GM18517 (cell line): Measurements from ENCODE around the gene PDE4A.

Experiments
- ATAC-seq: cut with Tn5 transposase; IDR thresholded peaks from one replicate; pipeline ENCODE4 v1.9.1; 2021; ENCODE audit warnings: mild to moderate bottlenecking, moderate library complexity; ENCODE audit not compliant: unreplicated experiment

PDE4A gene

DNA sequence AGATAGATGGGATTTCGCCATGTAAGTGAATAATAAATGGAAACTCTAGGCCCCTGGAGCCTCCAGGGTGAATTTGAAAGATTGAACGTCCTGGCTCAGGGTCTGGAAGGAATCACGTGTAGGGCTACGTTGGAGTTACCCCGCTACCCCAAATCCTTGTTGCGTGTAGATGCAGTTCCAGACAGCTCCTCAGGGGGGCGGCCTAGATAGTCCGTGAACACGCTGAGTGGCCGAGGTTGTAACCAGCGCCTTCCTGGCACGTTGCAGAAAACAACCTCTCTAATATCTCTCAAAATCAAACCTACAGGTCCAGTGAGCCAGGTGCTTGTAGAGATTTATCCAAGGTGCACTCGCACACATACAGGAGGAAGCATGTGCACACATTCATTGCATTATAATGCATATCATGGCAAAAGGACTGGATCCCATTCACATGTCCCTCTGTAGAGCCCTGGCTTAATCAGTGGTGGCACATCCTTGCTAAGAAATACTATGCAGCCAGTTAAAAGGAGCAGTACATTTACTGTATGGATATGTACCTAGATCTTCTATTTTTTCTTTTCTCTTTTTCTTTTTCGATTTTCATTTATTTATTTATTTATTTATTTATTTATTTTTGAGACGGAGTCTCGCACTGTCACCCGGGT lies 85.4 kb downstream of the PDE4A start:
- no peak for ATAC-seq

DNA sequence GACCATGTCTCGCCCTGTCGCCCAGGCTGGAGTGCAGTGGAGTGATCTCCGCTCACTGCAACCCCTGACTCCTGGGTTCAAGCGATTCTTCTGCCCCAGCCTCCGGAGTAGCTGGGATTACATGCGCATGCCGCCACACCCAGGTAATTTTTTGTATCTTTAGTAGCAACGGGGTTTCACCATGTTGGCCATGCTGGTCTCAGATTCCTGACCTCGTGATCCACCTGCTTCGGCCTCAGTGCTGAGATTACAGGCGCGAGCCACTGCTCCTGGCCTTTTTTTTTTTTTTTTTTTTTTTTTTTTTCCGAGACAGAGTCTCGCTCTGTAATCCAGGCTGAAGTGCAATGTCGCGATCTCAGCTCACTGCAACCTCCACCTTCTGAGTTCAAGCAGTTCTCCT lies 87.7 kb downstream of the PDE4A start:
- no peak for ATAC-seq

- no peak for ATAC-seq
Measured at GRCh38 chr19:10508707-10509106, 88.4 kb downstream of the PDE4A start.

GRCh38 chr19:10510301-10510802 lies 90.0 kb downstream of the PDE4A start:
- ATAC-seq, result no peak

GRCh38 chr19:10513223-10513622 lies 92.9 kb downstream of the PDE4A start:
- ATAC-seq, result no peak

DNA sequence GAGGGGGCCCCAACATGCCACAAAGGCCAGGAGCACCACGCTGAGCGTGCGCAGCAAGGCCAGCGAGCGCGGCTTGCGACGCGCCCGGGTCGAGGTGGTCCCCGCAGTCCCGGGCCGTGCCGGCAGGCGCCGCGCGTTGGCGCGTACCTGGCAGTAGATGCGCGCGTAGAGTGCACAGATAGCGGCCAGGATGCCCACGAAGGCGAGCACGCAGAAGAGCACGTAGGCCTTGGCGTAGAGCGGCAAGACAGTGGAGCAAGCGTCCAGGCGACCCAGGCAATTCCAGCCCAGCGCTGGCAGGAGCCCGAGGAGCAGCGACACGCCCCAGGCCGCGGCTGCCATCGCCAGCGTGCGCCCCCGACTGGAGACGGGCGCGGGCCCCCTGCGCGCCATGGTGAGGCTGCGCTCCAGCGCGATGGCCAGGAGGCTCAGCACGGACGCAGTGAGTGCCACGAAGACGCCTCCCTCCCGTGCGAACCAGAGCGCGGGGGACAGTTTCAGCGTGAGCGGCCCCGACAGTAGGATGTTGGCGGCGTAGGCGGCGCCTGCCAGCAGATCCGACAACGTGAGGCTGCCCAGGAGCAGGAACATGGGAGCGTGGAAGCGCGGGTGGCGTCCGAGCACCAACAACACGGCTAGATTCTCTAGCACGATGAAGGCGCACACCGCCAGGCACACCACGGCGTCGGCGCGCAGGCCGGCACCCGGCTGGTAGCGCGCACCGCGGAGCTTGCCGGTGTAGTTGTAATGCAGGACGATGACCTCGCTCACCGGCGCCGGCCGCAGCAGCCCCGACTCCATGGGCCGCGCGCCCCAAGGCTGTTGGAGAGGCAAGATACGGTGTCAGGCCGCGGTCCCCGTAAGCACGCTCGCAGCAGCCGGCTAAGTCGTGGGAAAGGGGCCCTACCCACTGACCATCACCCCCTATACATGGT lies 94.1 kb downstream of the PDE4A start:
- ATAC-seq, result no peak

DNA sequence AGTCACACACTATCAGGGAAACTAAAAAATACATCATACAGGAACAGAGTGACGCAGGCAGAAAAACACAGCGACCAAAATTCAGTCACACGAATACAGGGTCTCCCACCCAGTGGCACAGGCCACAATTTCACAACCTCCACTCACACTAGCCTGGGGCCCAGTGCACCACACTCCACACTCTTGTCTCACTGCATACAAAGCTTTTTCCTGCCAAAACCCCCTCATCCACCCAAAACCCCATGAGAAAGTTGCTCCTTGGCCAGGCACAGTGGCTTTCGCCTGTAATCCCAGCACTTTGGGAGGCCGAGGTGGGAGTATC lies 95.7 kb downstream of the PDE4A start:
- ATAC-seq, result no peak

- no peak for ATAC-seq
Measured at GRCh38 chr19:10516671-10517286, 96.4 kb downstream of the PDE4A start.

- no peak for ATAC-seq
Measured at GRCh38 chr19:10517361-10517759, 97.0 kb downstream of the PDE4A start, which contains the start of gene S1PR5. Gene S1PR5, minus strand, starts transcription at chr19:10517447. Its CDS starts 2,436 bp downstream, at chr19:10515011.

DNA sequence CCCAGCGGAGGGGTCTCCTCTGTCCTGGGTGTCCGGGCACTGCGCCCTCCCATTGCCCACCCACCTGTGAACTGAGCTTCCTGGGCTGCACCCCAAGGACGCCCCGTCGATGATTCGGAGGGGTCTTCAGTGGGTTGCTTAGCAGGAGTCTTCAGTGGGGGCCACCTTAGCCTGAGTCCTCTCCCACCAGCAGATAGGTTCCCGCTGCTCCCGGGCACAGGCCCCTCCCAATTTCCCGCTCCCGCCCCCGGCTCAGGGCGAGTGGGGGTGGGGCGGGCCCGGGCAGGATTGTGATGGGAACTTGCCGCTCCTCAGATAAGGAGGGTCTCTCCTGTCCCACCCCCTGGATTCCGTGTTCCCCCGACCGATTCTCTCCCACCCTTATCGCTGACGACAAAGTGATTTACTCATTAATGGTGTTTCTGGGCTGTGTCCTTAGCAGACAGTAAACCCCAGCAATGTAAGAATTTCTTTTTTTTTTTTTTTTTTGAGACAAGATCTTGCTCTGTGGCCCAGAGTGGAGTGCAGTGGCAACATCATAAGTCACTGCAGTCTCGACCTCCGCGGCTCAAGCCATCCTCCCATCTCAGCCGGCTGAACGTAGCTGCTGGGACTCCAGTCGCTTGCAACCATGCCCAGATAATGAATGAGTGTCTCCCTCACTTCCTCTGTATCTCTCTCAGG lies 97.6 kb downstream of the PDE4A start:
- ATAC-seq, result no peak

- ATAC-seq, result no peak
Measured at GRCh38 chr19:10518444-10519361, 98.4 kb downstream of the PDE4A start.
